H54 (cell line): Measurements from ENCODE around the gene BMP6.

ENCODE experiments used
- DNase-seq: peaks from one replicate; pipeline ENCODE4 v3.0.0; 2011; ENCODE audit warnings: low spot score, mixed read lengths; ENCODE audit not compliant: insufficient read length
- FAIRE-seq: peaks from 3 replicates; lab custom pipeline; 2011; peaks lifted over from hg19 to GRCh38; lab: Jason Lieb, UNC
- POLR2A ChIP-seq: IDR thresholded peaks from 2 replicates; pipeline ENCODE4 v1.6.1; 2011; ENCODE audit warnings: low read depth, mild to moderate bottlenecking, low read length

Gene BMP6

DNA sequence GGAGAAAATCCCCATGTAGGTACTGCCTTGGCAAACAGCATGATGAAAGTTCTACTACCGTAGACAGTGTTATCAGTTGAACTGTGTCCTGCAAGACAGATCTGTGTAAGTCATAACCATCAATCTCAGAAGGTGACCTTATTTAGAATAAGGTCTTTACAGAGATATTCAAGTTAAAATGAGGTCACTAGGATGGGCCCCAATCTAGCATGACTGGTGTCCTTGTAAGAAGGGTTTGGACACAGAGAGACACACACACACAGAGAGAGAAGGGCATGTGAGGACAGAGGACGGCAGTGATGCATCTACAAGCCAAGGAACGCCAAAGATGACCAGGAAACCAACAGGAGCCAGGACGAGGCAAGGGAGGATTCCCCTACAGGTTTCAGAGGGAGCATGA, 175.9 kb downstream of the BMP6 start:
- DNase-seq (no peak), FAIRE-seq (no peak)
- no peak for TF ChIP-seq POLR2A

DNA sequence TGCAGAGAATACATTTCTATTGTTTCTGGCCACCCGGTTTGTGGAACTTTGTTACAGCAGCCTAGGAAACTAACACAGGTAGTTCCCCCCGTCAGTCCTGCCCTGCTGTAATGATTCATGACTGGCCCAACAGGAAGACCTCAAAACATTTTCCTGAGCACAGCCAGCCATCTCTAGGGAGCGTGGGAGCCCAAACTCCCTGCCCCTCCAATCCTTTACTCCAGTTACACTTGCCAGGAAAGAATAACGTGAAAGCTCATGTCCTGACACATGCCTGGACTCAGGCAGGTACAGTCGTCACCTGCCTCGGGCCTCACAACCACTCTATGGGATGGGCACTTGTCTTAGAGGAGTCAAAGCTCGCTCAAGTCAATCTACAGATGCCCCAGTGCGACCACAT, 176.3 kb downstream of the BMP6 start:
- DNase-seq (no peak), FAIRE-seq (no peak)
- TF ChIP-seq POLR2A: no peak

DNA sequence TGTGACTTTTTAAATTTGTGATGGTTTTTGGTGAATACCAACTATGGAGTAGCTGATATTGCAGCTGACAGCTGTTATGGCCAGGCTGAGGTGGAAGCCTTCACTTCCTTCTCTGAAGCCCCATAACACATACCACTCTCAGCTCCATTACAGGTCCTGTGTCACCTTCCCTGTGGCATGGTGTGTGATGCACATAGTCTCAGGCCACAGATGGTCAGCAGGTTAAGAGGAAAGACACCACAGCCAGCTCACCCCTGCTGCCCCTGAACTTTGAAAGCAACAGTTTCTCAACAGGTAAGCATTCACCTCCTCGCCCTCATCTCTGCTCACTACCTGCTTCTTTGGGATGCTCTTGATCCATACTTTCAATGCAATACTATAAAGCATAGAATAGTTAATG, 177.0 kb downstream of the BMP6 start:
- no peak for TF ChIP-seq POLR2A
- DNase-seq: no peak
- FAIRE-seq: no peak

DNA sequence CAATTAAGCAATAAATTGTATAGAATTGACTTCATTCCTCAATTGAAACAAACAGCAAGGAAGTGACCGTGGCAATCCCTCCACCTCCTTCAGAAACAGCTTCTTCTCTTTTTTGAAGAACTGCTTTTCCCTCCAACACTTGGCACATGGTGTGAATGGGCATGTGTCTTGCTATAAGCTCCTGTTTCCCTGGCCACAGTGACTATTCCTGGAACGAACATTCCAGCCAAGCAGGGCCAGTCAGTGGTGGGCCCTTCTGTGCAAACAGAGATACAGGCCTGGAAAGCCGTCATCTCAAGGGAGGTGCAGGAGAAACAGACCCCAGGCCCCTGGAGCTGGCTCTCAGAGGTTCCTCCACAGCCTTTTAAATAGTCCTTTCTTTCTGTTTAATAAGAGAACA, 177.8 kb downstream of the BMP6 start:
- TF ChIP-seq POLR2A: no peak

DNA sequence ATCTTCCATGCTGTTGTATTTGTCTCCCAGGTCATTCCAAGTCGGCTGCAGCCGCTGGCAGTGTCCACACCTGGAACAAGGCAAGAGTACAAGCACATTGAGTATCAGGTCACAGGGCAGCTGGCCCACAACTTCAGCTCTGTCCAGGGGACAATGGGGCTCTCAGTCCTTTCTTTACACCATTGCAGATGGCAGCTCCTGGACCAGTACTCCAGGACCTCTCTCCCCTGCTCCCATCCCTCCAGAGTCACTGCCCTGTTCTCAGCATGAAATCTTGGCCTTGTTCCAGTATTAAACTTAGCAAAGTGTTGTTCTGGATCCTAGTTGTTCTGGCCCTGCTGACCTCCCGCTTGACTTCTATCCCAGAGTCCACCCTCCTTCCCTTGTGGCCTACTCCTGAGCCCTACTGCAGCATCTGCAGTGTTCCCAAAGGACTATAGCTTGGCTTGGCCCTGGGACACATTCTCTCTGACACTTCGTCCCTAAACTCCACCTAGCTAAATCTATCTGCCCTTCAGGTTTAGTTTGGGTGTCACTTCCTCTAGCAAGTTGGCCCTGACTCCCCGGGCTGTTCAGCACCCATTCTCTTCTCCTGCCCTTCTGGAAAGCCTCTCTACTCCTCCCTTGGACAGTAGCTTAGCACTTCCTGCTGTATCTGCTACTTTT, 178.9 kb downstream of the BMP6 start:
- FAIRE-seq (no peak), DNase-seq (no peak)
- TF ChIP-seq POLR2A: no peak

More for the DNA sequence above, 177.8 kb downstream of the BMP6 start:
- DNase-seq: no peak
- no peak for FAIRE-seq

DNA sequence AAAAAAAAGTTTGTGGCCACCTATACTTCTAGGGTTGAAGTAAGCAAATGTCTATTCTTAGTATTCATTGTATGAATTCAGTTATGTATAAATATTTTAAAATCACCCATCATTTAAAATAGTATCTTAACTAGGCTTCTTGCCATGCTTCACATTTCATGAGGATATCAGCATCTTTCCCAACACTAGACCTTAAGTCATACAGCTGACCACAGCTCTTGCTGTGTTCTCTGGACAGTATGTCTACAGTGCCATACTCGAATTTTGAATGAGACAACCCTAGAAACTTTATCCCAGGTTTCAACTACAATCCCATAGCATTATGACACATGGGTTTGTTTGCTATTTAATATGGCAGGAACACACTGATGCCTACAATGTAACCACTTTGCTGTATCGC, 179.5 kb downstream of the BMP6 start:
- no peak for FAIRE-seq
- no peak for TF ChIP-seq POLR2A

DNA sequence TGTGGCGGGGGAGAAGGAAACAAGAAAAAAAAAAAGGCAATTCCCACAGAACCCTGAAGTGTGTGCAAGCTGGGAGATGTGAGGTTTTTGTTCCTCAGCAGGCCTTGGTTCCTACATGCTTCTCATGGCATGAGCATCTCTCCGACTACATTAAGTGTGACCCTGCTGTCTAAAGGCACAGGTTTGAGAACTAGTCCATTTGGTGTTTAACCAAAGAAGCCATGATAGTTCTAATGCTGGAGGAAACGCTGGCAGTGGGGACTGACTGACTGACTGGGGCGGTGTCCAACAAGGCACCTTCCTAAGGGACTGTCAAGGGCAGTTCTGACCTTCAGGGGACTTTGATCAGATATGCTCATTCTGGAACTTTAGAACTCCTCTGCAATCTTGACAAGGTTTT, 180.8 kb downstream of the BMP6 start:
- no peak for FAIRE-seq
- no peak for TF ChIP-seq POLR2A
- no peak for DNase-seq

More for the DNA sequence above, 179.5 kb downstream of the BMP6 start:
- DNase-seq: no peak

DNA sequence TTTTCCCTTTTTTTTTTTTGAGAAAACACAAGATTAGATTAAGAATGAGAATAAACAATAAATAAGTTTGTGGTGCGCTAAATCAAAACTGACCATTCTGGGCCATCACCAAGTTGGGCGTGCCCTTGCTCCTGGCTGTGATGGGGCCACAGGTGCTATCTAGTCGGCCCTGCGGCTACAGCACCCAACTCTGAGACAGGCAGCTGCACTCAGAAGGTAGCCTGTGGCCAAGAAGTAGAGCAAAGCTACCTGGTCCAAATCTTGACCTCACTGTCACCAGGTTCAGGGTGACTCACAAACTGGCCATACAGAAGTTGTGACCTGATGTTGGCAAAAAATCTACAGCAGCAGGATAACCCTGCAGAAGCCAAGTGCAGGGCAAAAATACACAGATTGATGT, 181.3 kb downstream of the BMP6 start:
- TF ChIP-seq POLR2A: no peak
- DNase-seq (no peak), FAIRE-seq (no peak)

DNA sequence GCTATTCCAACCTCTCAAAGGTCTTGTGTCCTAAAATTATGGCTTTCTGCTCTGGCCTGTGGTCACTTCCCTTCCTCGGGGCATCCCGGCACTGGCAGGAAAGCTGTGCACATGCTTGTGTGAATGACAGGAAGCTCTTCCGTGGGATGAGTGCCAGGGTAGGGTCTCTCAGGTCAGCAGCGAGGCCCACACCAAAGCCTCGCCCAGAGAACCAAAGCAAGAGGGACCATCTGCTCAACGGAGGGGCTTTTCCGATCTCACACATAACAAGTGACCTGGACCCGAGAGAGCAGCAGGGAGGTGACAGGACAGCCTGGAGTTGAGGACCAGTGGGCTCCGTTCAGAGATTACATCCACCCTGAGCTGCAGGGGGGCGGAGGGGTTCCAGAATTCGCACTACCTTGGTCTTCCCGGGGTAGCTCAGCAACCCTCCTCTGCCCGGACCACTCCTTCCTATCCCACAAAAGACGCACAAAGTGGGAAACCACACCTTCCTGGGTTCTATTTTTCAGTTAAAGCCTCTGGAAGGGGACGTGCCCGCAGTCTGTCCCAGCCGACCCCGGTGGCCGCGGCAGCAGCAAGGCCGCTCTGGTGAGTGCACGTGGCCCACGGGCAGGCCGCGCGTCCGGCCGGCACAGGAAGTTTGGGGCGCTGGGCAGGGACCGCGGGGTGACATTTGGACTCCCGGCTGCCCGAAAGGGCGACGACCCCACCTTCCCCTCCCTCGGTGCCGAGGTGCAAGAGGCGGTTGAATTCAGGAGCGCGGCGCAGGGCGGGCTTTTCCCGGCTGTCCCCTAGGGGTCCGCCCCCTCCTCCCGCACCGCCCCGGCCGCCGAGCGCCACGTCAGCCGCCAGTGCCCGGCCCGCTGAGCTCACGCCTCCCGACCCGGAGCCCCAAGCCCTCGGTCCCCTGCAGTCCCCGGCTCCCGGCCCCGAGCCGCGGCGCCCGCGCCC, 183.7 kb downstream of the BMP6 start:
- TF ChIP-seq POLR2A: peak; percentile 34; the same call in 1 of the 2 replicates
- no peak for FAIRE-seq
- DNase-seq: peak; percentile 61

DNA sequence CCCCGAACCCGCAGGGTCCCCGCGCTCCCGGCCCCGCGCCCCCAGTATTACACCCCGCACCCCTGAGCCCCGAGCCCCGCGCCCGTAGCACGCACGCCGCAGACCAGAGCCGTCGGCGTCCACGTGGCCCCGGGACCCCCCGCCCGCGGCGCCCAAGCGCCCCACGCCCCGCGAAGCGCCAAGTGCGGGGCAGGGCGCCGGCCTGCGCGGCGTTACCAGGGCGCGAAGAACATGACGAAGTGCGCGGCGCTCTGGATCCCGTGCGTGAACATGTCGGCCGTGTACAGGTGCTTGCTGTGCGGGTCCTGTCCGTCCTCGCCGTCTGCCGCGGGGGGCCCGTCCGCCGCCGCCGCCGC, 184.4 kb downstream of the BMP6 start:
- FAIRE-seq: no peak
- DNase-seq: no peak
- no peak for TF ChIP-seq POLR2A

DNA sequence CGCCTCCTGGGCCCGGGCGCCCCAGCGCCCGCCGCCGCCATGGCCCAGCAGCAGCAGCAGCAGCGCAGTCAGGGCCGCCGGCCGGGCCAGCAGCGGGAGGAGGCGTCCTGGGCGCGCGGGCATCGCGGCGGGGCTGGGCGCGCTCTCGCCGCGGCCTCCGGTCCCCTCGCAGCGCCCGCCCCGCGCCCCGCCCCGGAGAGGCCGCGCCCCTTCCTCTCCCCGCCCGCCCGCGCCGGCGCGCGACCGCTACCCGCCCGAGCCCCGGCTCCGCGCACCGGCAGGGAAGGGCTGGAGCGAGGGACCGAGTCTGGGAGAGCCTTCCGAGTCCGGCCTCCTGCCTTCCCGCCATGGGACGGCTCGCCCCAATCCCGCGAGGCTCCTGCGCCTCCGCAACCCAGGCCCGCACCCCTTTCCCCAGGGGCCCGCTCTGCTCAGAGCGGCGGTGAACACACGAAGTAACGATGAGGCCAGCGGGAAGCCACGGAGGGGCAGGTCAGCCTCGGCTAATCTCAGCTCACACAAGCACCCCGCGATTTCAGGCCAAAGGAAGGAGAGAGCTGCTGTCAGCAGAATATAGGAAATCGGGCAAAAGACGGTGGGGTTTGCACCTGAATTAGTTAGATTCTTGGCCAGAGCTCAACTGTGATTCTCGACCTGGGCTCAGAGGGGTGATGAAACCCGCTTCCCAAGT, 184.9 kb downstream of the BMP6 start, which contains the start of gene TXNDC5:
Gene TXNDC5 (minus strand): TSS at position 135 of the 691 bp plus-strand sequence. CDS start 12 bp downstream, at position 123.
- DNase-seq (peak; percentile 84), FAIRE-seq (no peak)
- TF ChIP-seq POLR2A: peak; percentile 75

DNA sequence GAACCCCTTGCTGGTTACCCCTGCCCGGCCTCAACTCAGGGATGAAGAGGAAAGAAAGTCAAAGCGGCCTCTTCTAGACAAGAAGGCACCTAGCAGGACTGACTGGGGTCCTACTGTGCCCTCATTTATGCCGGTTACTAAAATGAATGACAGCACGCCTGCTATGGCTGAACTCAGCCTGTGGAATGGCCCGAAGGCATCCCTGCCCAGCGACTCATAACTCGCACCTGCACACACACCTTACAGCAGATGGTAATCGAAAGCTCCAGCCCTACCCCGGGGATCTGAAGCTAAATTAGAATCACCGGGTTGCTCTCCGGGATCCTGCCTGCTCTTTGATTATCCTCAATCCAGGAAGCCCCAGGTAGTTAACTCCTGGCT, 185.4 kb downstream of the BMP6 start:
- no peak for TF ChIP-seq POLR2A
- DNase-seq (no peak), FAIRE-seq (no peak)

DNA sequence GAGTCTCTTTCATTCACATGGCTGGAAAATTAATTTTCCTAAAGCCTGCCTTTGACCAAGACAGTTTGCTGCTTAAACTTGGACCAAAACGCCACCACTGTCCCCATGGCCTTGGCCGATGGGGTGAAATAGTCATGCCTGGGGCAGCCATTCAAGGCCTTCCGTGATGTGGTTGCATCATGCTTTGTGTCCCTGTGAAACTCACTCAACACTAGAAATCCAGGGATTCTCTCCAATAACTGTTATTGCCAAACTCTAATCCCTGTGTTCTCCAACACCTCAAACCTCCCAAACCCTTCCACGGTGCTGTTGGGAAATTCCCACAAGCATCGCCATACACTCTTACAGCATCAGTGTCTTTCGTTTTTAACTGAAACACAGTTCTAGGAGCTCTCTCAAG, 186.1 kb downstream of the BMP6 start:
- no peak for DNase-seq
- no peak for FAIRE-seq
- no peak for TF ChIP-seq POLR2A
